ENCODE results near the gene FARS2. TPM values are rescaled to one million over a fixed set of nuclear protein-coding genes. Genes with fewer than 3 reads are reported as not detected.

The FARS2 gene
- total and polyA plus RNA-seq, 4 donors: 16.6 to 29.0 (median 21.1) TPM

DNA sequence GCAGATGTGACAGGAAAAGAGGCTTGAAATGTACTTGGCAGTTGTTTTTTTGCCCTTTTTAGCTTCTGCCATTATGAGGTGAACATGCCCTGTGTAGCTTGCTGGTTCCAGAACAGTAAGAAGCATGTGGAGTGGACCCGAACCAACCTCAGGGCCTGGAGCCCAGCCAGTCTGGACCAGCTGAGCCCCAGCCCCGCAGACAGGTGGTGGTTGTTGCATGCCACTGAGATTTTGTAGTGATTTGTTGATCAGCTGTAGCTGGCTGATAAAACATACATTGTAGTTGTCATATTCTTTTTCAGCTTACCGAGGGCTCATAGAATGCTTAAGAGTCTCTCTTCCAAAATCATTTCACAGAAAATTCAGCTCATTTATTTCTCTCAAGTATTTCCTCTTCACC is 182.2 kb downstream of the FARS2 start:
- no peak overlapping the region for H3K27ac ChIP-seq (ENCODE audit: low read depth, low read length)
- H3K27me3 ChIP-seq (ENCODE audit: control insufficient read depth, insufficient read depth, low read length): no peaks in the 10 kb centered on the region
- H3K36me3 ChIP-seq (ENCODE audit: control insufficient read depth, insufficient read depth, low read length): no peaks in the 10 kb centered on the region
- peaks cover 4% of the 10 kb centered on the region for H3K4me1 ChIP-seq (ENCODE audit: control insufficient read depth, insufficient read depth, low read length)
- 42% methylated on average over 1 of the region's 3 CpGs for WGBS (ENCODE audit: insufficient coverage)
- no peak for DNase-seq (ENCODE audit: low read depth in 4 of 6, low spot score in 6 of 6)
- H3K4me3 ChIP-seq (ENCODE audit: low read depth, low read length): no peak overlapping the region
- no peaks in the 10 kb centered on the region for H3K9me3 ChIP-seq (ENCODE audit: control insufficient read depth, insufficient read depth, low read length)

DNA sequence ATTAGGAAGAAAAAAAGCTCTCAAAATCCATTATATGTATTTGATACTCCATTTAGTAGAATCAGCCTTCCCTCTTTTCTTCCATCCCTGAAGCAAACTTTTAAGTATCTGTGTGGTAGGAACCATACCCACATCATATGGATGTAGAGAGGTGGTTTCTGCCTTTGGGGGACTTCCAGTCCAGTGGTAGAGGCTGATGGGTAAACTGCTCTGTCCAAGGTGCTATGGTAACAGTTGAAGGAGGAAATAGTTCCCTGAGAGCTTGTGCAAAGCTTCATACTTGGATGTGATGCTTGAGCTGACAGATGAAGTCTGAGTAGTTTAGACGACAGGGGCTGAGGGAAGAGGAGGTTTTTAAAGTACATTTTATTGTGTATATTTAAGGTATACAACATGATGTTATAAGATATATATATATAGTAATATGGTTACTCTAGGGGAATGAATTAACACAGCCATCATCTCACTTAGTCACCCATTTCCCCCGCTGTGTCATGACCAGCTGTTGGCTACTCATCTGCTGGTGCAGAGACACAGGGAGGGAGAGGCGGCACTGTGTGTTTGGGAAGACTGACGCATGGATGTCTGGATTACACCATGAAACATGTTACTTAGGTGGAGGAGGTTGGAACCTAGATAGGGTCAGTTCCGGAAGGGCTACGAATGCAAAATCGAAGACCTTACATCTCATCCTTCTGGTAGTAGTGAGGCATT is 185.2 kb downstream of the FARS2 start:
- Histone ChIP-seq H3K27ac (ENCODE audit: low read depth, low read length) (no peak overlapping the region), H3K36me3 (ENCODE audit: control insufficient read depth, insufficient read depth, low read length) (no peaks in the 10 kb centered on the region), H3K4me3 (ENCODE audit: low read depth, low read length) (no peak overlapping the region), H3K9me3 (ENCODE audit: control insufficient read depth, insufficient read depth, low read length) (no peaks in the 10 kb centered on the region), H3K27me3 (ENCODE audit: control insufficient read depth, insufficient read depth, low read length) (no peaks in the 10 kb centered on the region), H3K4me1 (ENCODE audit: control insufficient read depth, insufficient read depth, low read length) (peaks cover 4% of the 10 kb centered on the region)
- no peak for DNase-seq (ENCODE audit: low read depth in 4 of 6, low spot score in 6 of 6)
- WGBS (ENCODE audit: insufficient coverage): 100% methylated on average over 3 of the region's 7 CpGs

DNA sequence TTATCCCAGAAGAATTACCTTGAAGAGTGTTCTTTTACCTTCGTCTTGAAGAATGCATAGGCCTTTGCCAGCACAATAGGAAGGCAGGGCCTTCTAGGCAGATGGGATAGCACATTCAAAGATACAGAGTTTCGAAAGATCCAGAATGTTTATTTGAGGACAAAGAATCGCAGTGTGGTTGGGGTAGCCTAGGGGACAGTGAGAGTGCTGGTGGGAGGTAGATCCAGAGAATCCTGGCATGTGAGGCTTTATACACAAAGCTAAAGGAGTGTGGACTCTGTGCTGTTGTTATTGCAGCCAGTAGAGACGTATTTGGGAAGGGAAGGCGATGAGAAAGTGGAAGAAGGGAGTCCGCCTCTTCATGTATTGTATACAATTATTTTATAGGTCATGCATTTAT is 186.6 kb downstream of the FARS2 start:
- peaks cover 4% of the 10 kb centered on the region for H3K4me1 ChIP-seq (ENCODE audit: control insufficient read depth, insufficient read depth, low read length)
- H3K9me3 ChIP-seq (ENCODE audit: control insufficient read depth, insufficient read depth, low read length): no peaks in the 10 kb centered on the region
- no peak overlapping the region for H3K4me3 ChIP-seq (ENCODE audit: low read depth, low read length)
- WGBS (ENCODE audit: insufficient coverage): 80% methylated on average over 3 of the region's 6 CpGs
- H3K36me3 ChIP-seq (ENCODE audit: control insufficient read depth, insufficient read depth, low read length): no peaks in the 10 kb centered on the region
- no peak for DNase-seq (ENCODE audit: low read depth in 4 of 6, low spot score in 6 of 6)
- H3K27me3 ChIP-seq (ENCODE audit: control insufficient read depth, insufficient read depth, low read length): no peaks in the 10 kb centered on the region
- no peak overlapping the region for H3K27ac ChIP-seq (ENCODE audit: low read depth, low read length)

DNA sequence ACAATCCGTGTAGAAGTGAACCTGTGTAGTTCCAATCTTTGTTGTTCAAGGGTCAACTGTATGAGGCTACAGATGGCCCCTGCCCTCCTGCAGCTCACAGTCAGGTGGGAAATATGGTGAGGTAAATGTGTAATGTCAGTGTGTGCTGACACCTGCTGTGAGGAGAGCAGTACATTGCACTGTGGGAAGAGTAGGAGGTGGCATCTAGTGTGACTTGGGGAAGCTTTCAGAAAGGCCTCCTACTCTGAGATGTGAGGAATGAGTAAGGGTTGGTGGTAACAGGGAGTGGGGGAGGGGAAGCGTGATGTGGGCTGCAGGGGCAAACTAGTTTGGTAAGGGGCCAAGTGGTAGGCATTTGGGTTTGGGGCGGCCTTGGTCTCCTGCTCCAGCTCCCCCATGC is 188.8 kb downstream of the FARS2 start:
- WGBS (ENCODE audit: insufficient coverage): 100% methylated on average over 1 of the region's 3 CpGs
- Histone ChIP-seq H3K27me3 (ENCODE audit: control insufficient read depth, insufficient read depth, low read length) (no peaks in the 10 kb centered on the region), H3K4me1 (ENCODE audit: control insufficient read depth, insufficient read depth, low read length) (no peaks in the 10 kb centered on the region), H3K4me3 (ENCODE audit: low read depth, low read length) (no peak overlapping the region), H3K9me3 (ENCODE audit: control insufficient read depth, insufficient read depth, low read length) (no peaks in the 10 kb centered on the region), H3K36me3 (ENCODE audit: control insufficient read depth, insufficient read depth, low read length) (no peaks in the 10 kb centered on the region), H3K27ac (ENCODE audit: low read depth, low read length) (no peak overlapping the region)
- DNase-seq (ENCODE audit: low read depth in 4 of 6, low spot score in 6 of 6): no peak

DNA sequence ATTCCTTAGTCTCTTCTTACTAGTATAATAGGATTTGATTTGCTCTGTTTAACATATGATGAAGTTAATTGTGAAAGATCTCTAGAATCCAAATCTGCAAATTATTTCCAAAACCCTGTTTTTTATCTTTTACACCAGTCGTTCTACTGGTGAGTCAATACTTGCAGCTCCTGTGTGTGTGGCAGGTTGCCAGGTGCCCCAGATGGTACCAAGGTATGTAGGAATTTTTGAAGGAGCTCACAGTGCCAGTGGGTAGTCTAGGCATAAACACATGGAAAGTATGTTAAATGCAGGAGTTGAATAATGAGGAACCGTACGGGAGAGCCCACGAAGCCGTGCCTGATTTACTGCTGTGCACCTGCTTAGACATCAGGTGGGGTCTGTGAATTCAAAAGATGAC is 192.2 kb downstream of the FARS2 start:
- H3K4me3 ChIP-seq (ENCODE audit: low read depth, low read length): no peak overlapping the region
- no peaks in the 10 kb centered on the region for H3K27me3 ChIP-seq (ENCODE audit: control insufficient read depth, insufficient read depth, low read length)
- no peak overlapping the region for H3K27ac ChIP-seq (ENCODE audit: low read depth, low read length)
- peaks cover 11% of the 10 kb centered on the region for H3K4me1 ChIP-seq (ENCODE audit: control insufficient read depth, insufficient read depth, low read length)
- H3K36me3 ChIP-seq (ENCODE audit: control insufficient read depth, insufficient read depth, low read length): no peaks in the 10 kb centered on the region
- no peaks in the 10 kb centered on the region for H3K9me3 ChIP-seq (ENCODE audit: control insufficient read depth, insufficient read depth, low read length)
- 70% methylated on average over 4 of the region's 5 CpGs for WGBS (ENCODE audit: insufficient coverage)
- DNase-seq (ENCODE audit: low read depth in 4 of 6, low spot score in 6 of 6): peak in 2 of 6 donors; percentile 61 to 75

DNA sequence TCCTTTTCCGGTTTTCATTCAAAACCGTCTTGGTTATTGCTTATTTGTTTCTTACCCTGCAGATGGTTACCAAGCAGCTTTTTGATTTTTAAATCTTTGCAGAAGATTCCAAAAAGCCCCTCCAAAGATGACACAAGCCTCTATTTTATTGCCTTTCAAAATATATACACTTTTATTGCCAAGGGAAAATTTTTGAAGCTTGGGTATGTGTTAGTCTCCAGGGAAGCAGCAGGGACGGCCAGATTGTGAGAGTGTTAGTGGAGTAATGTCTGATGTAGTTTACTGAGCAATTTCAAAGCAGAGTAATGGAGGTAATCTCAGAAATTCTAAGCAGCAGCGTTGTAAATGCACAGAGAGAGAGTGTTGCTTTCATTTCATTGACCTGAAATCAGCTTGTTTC is 193.8 kb downstream of the FARS2 start:
- H3K27ac ChIP-seq (ENCODE audit: low read depth, low read length): no peak overlapping the region
- no peak overlapping the region for H3K4me3 ChIP-seq (ENCODE audit: low read depth, low read length)
- peaks cover 11% of the 10 kb centered on the region for H3K4me1 ChIP-seq (ENCODE audit: control insufficient read depth, insufficient read depth, low read length)
- H3K36me3 ChIP-seq (ENCODE audit: control insufficient read depth, insufficient read depth, low read length): no peaks in the 10 kb centered on the region
- DNase-seq (ENCODE audit: low read depth in 4 of 6, low spot score in 6 of 6): peak in 1 of 6 donors; percentile 89
- WGBS (ENCODE audit: insufficient coverage): 50% methylated on average over 1 of the region's 4 CpGs
- H3K27me3 ChIP-seq (ENCODE audit: control insufficient read depth, insufficient read depth, low read length): no peaks in the 10 kb centered on the region
- H3K9me3 ChIP-seq (ENCODE audit: control insufficient read depth, insufficient read depth, low read length): no peaks in the 10 kb centered on the region

DNA sequence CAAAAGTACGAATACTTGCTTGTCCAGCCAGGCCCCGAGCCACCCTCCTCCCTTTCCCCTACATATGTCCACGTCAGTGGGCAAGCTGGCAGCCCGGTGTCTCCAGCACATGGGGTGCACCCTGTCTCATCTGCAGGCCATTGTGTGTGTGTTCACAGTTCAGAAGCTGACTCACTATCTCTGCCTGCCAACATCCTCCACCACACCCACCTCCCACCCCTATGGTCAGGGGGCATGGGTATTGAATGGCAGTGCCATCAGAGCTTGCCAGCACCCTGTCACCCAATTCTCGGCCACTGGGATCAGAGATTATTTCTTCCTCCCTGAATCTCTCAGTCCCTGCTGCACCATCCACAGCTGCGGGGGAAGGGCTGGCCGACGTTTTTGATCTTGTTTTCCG is 195.7 kb downstream of the FARS2 start:
- no peak overlapping the region for H3K4me3 ChIP-seq (ENCODE audit: low read depth, low read length)
- no peaks in the 10 kb centered on the region for H3K27me3 ChIP-seq (ENCODE audit: control insufficient read depth, insufficient read depth, low read length)
- peak in 1 of 6 donors; percentile 28 for DNase-seq (ENCODE audit: low read depth in 4 of 6, low spot score in 6 of 6)
- H3K27ac ChIP-seq (ENCODE audit: low read depth, low read length): no peak overlapping the region
- no peaks in the 10 kb centered on the region for H3K36me3 ChIP-seq (ENCODE audit: control insufficient read depth, insufficient read depth, low read length)
- 67% methylated on average over 2 of the region's 9 CpGs for WGBS (ENCODE audit: insufficient coverage)
- H3K4me1 ChIP-seq (ENCODE audit: control insufficient read depth, insufficient read depth, low read length): peaks cover 11% of the 10 kb centered on the region
- no peaks in the 10 kb centered on the region for H3K9me3 ChIP-seq (ENCODE audit: control insufficient read depth, insufficient read depth, low read length)

DNA sequence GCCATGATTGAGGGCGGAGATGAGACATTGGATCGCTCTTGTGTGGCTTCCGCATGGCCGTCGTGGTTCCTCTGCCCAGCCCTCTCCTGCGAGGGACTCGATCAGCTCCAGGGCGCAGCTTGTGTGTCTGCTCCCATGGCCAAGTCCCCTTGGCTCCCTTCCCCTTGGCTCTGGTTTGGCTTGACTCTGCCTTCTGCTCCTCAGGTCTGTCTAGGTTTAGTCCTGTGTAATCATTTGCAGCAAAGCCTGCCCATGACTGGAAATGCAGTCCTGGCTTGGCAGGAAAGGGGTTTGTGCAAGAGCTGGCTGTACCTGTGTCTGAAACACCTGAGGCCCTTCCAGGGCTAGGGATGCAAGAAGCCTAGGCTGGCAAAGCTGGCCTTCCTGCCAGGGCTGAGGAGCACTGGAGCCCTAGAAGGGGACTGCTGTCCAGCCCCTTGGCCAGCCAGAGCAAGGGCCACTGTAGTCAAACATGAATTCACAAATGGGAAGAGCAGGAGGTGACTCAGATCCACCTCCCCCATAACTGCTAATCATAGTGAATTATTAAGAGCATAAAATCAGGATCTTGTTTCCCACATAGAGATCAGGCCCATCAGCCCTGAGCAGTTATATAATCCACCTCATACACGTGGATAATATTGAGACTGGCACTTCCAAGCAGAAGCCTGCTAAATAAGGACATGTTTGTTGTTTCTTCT is 196.8 kb downstream of the FARS2 start:
- DNase-seq (ENCODE audit: low read depth in 4 of 6, low spot score in 6 of 6): peak in 2 of 6 donors; percentile 63 to 92
- Histone ChIP-seq H3K27me3 (ENCODE audit: control insufficient read depth, insufficient read depth, low read length) (no peaks in the 10 kb centered on the region), H3K9me3 (ENCODE audit: control insufficient read depth, insufficient read depth, low read length) (no peaks in the 10 kb centered on the region), H3K27ac (ENCODE audit: low read depth, low read length) (no peak overlapping the region), H3K4me3 (ENCODE audit: low read depth, low read length) (no peak overlapping the region), H3K36me3 (ENCODE audit: control insufficient read depth, insufficient read depth, low read length) (no peaks in the 10 kb centered on the region), H3K4me1 (ENCODE audit: control insufficient read depth, insufficient read depth, low read length) (peaks cover 11% of the 10 kb centered on the region)
- WGBS (ENCODE audit: insufficient coverage): 86% methylated on average over 8 of the region's 9 CpGs

DNA sequence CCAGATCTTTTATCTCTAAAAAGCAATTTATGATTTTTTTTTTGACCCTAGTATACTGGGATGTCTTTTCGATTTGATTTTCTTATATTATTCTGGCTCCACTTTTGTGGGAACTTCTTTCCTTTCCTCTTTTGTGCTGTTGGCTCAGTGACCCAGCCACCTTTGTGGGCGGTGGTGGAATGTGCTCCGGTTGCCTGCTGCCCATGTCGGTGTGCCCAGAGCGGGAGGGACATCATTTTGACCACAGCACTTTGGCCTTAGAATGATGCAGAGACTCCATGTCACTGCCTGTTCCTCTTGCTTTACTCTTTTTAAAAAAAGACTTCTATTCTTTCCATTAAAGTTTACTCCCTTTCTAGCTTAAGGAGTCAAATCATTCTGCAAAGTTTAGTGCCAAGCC is 198.0 kb downstream of the FARS2 start:
- no peaks in the 10 kb centered on the region for H3K36me3 ChIP-seq (ENCODE audit: control insufficient read depth, insufficient read depth, low read length)
- no peaks in the 10 kb centered on the region for H3K27me3 ChIP-seq (ENCODE audit: control insufficient read depth, insufficient read depth, low read length)
- H3K27ac ChIP-seq (ENCODE audit: low read depth, low read length): no peak overlapping the region
- no peak for DNase-seq (ENCODE audit: low read depth in 4 of 6, low spot score in 6 of 6)
- H3K4me3 ChIP-seq (ENCODE audit: low read depth, low read length): no peak overlapping the region
- 85% methylated on average over 4 of the region's 5 CpGs for WGBS (ENCODE audit: insufficient coverage)
- no peaks in the 10 kb centered on the region for H3K9me3 ChIP-seq (ENCODE audit: control insufficient read depth, insufficient read depth, low read length)
- H3K4me1 ChIP-seq (ENCODE audit: control insufficient read depth, insufficient read depth, low read length): peaks cover 11% of the 10 kb centered on the region

DNA sequence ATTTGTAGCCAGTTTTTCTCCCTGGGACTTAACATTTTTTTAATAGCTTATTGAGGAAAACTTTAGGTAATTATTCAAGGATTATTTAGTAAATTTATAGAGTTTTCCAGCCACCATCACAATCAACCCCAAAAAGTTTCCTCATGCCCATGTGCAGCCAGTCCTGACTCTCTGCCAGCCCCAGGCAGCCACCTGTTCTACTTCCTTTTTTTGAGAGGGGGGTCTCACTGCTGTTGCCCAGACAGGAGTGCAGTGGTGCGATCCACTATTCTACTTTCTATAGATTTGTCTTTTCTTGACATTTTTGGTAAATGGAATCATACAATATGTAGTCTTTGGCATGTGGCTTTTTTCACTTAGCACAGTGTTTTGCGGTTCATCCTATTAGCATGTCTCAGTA is 200.1 kb downstream of the FARS2 start:
- DNase-seq (ENCODE audit: low read depth in 4 of 6, low spot score in 6 of 6): no peak
- WGBS (ENCODE audit: insufficient coverage): no CpG with 5 or more reads among the region's 2 CpGs
- Histone ChIP-seq H3K36me3 (ENCODE audit: control insufficient read depth, insufficient read depth, low read length) (no peaks in the 10 kb centered on the region), H3K9me3 (ENCODE audit: control insufficient read depth, insufficient read depth, low read length) (no peaks in the 10 kb centered on the region), H3K4me3 (ENCODE audit: low read depth, low read length) (no peak overlapping the region), H3K27ac (ENCODE audit: low read depth, low read length) (no peak overlapping the region), H3K4me1 (ENCODE audit: control insufficient read depth, insufficient read depth, low read length) (peaks cover 9% of the 10 kb centered on the region), H3K27me3 (ENCODE audit: control insufficient read depth, insufficient read depth, low read length) (no peaks in the 10 kb centered on the region)
